NCI-H510A (cell line): ENCODE measurements around the gene ARIH2.
"Not testable (repeated sequence)": the region's sequence is repeated elsewhere in the genome, so short reads cannot be mapped to it uniquely, and the experiment has no call there.

Experiments
- DNase-seq: peaks from one replicate; lab custom pipeline; 2025; lab: John Stamatoyannopoulos, UW

ARIH2 gene

GRCh38 chr3:48918388-48919214 lies at the start of gene ARIH2:
TSS of gene ARIH2 (plus strand) at chr3:48918842. CDS start at chr3:48927559, 8,717 bp downstream.
- DNase-seq, result peak; percentile 71

- DNase-seq, result no peak
Observed at GRCh38 chr3:48877671-48878070, 41.0 kb upstream of the ARIH2 start.

GRCh38 chr3:48879307-48879993 lies 39.2 kb upstream of the ARIH2 start:
- DNase-seq, result no peak

GRCh38 chr3:48879994-48880377 lies 38.7 kb upstream of the ARIH2 start:
- no peak for DNase-seq

- no peak for DNase-seq
Observed at GRCh38 chr3:48881006-48881405, 37.6 kb upstream of the ARIH2 start.

- DNase-seq, result no peak
Observed at GRCh38 chr3:48881652-48882114, 37.0 kb upstream of the ARIH2 start.

GRCh38 chr3:48885753-48886152 lies 32.9 kb upstream of the ARIH2 start:
- no peak for DNase-seq

- DNase-seq, result no peak
Observed at GRCh38 chr3:48891606-48892005, 27.0 kb upstream of the ARIH2 start.

- no peak for DNase-seq
Observed at GRCh38 chr3:48894516-48894915, 24.1 kb upstream of the ARIH2 start.

DNA sequence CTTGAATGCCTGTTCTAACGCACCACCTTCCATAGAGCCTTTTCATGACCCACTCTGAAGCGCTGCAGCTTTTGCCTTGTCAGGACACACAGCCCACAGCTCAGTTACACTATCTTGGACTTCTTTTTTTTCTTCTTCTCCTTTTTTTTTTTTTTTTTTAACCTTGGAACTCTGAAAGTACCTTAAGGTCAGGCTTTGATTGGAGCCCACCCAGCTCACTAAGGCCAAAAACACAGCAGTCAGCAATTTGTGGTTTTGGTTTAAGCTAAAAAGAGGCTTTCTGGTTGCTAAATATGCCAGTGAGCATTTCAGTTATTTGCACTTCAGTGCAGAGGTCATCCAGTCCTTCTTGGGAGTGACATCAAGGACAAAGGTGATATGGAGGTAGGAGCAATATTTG lies 21.7 kb upstream of the ARIH2 start:
- DNase-seq, result no peak

DNA sequence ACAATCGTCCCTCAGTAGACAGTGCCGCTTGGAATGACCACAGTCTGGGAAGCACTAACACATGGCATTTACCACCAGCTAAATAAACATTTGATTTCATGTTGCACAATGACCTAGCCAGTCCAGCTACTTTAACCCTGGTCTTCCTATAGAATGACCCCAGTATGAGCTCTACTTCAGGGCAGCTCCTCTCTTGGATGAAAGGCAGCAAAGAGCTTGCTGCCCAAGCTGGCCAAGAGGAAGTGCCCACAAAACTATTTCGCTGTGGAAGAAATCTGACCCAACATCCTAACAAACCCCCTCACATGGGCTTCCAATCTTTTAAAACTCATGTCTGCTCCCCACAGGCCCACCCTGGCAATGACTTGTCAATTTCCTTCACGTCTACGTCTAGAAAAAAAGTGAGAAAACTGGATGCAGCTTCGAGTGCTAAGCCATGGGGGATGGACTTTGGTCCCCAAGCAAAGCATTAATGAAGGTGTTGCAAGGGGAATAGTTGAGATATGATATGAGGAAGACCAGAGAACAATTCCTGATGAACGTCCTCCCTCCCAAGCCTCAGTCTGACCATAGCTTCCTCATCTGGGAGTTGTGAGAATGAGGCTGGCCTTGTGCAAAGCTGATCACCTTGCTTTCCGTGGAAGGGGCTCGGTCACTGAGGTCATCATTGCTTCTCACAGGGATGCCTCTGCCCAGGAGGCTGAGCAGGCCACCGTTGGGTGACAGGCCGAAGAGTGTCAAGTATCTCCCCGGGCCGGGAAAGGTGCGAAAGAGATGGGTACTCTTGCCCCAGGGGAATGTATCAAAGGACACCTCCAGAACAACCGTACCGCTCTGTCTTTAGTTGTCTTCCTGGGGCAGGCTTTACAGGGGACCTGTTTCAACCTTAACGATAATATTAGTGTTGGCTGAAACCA lies 20.9 kb upstream of the ARIH2 start:
- DNase-seq, result no peak

DNA sequence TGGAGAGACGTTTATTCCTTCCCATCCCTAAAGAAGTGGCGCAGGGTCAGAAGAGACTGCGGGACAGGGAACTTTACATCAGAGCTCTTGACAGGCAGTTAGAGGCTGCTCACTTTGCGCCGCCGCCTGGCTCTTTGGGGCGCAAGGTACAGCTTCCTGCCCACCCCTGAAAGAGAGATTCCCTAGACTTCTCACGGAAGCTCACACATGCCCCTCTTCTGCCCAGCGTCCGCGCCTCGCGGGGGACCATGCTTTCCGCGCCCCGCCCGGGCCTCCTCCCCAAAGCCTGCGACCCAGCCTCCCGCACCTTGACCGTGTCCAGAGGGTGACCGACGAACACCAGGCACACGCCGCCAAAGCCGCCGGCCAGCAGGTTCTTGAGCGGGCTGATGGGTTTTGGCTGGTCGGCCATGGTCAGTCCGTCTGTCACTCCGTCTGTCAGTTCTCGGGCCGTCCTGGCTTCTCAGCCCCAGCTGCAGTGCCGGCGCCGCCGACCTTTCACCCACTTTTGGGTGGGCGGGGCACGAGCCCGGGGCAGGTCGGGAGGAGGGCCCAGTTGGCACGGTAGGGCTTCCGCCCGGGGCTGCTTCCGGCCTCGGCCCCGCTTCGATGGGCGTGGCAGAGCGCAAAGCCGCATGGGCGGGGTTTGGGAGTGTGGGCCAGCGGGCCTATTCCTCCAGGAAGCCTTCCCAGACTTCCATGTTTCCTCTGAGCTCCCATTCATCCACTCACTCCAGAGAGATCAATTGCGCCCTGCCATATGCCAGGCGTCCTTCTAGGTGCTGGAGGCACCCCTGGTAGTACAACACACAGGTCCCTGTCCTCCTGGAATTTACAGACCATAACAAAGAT lies 20.0 kb upstream of the ARIH2 start, which contains the start of gene SLC25A20:
Gene SLC25A20, minus strand, starts transcription at position 500 of the 852 bp plus-strand sequence. Its CDS starts 88 bp downstream, at position 412.
- DNase-seq, result peak; percentile 70

DNA sequence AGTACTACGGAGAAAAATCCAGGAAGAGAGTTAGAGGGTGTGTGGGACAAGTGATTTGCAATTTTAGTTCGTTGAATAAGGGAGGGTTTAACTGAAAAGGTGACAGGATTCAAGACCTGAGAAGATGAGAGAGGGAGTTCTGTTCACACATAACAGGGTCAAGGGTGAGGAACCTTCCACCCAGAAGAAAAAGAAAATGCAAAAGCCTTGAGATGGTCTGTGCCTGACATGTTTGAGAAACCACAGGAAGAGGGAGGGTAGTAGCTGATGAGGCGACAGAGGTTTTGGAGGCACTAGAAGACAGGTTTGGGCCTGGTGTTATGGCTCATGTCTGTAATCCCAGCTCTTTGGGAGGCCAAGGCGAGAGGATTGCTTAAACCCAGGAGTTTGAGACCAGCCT lies 19.4 kb upstream of the ARIH2 start:
- no peak for DNase-seq

DNA sequence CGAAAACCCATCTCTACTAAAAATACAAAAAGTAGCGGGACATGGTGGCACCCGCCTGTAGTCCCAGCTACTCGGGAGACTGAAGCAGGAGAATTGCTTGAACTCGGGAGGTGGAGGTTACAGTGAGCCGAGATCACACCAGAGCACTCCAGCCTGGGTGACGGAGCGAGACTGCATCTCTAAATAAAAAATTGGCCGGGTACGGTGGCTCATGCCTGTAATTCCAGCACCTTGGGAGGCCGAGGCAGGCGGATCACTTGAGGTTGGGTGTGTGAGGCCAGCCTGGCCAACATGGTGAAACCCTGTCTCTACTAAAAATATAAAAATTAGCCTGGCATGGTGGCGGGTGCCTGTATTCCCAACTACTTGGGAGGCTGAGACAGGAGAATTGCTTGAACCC lies 11.6 kb upstream of the ARIH2 start:
- DNase-seq, result not testable (repeated sequence)

DNA sequence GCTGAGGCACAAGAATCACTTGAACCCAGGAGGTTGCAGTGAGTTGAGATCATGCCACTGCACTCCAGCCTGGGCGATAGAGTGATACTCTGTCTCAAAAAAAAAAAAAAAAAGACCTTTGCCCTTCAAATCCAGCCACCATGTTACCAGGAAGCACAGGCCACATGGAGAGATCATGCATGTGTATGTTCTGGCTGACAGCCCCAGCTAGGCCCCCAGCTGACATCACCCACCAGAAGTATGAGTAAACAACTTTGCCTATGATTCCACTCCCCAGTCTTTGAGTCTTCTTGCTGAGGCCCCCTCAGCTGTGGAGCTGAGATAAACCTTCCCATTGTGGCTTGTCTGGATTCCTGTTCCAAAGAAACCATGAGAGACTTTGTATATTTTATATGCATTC lies 3.3 kb upstream of the ARIH2 start:
- DNase-seq, result no peak

DNA sequence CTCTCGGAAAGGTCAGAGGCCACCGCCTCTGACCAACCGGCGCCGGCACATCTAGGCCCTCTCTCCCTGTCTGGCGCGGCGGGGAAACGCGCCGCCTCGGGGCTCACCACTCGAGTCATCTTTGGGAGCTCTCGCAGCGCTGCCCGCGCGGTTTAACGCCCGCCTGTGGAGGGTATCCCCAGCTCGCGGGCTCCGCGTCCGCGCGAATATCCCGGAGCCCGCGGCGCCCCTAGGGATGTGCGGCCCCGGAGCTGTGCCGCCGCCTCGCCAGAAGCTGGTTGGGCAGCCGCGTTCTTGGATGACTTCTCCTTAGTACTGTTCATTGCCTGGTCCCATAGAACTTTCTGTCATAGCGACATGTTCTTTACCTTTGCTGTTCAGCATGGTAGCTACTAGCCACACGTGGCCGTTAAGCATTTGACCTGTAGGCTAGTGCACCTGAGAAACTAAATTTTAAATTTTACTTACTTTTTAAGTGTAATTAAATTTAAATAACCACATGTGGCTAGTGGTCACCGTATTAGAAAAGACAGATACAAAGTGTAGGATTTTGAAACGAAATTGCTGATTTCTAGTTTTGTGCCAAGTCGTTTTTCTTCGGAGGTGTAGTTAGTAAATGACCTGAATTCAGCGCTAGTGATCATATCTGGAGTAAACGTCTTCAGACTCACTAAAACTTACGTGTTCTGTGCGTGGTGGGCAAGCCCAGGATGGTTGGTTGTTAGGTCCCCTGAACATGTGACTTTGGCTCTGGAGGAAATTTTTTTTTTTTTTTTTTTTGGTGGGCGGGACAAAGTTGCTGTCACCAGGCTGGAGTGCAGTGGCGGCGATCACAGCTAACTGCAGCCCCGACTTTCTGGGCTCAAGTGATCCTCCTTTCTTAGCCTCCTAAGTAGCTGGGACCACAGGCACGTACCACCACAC lies 835 bp downstream of the ARIH2 start:
- DNase-seq, result no peak

DNA sequence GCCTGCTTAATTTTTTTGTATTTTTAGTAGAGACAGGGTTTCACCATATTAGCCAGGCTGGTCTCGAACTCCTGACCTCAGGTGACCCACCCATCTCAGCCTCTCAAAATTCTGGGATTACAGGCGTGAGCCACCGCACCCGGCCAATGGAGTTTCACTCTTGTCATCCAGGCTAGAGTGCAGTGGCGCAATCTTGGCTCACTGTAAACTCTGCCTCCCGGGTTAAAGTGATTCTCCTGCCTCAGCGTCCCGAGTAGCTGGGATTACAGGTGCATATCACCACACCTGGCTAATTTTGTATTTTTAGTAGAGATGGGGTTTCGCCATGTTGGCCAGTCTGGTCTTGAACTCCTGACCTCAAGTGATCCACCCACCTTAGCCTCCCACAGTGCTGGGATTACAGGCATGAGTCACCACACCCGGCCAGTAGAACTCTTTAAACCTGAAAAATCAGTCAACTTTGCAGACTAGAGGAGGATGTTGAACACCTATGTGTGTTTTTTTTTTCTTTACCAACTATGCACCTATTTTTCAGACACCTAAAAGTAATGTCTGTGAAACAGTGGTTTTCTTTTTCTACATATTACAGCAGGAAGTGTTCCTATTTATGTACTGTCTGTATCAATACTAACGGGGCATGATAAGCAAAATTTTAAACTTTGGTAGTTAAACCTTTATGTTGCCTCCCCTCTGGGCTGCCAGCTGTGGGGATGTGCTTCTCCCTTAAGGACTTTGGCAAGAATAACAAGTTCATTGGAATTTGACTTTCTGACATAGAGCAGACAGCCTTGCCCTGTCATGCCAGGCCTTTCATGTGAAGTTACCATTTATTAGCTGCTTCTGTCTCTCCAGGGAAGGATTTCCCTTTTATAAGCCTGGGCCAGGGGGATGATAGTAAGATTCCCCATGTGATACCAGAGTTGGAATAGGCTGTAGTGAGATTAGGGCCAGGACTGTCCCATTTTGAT lies 8.1 kb downstream of the ARIH2 start:
- DNase-seq, result no peak

GRCh38 chr3:48927928-48928327 lies 9.3 kb downstream of the ARIH2 start:
- no peak for DNase-seq

DNA sequence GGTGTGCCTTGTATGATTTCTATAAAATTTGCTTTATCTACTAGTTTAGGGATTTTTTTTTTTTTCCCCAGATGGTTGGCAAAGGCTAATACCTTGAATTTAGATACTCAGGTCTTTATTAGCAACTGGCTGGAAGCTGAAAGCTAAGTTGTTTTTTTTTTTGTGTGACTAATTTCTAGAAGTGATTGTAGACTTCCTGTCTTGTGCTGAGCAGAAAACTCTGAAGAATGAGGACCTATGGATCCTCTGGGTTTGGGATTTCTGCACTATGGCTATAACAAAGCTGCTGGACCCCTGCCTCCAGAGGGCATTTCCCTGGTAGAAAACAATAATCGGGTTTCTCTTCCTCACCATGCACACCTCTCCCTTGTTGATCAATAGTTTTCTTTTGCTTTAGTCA lies 10.0 kb downstream of the ARIH2 start:
- DNase-seq, result no peak
